ENCODE results near the gene CNGA3. TPM values are rescaled to one million over a fixed set of nuclear protein-coding genes. Genes with fewer than 3 reads are reported as not detected.

Gene CNGA3
- total RNA-seq, 2 donors from 2014 or later = not detected

DNA sequence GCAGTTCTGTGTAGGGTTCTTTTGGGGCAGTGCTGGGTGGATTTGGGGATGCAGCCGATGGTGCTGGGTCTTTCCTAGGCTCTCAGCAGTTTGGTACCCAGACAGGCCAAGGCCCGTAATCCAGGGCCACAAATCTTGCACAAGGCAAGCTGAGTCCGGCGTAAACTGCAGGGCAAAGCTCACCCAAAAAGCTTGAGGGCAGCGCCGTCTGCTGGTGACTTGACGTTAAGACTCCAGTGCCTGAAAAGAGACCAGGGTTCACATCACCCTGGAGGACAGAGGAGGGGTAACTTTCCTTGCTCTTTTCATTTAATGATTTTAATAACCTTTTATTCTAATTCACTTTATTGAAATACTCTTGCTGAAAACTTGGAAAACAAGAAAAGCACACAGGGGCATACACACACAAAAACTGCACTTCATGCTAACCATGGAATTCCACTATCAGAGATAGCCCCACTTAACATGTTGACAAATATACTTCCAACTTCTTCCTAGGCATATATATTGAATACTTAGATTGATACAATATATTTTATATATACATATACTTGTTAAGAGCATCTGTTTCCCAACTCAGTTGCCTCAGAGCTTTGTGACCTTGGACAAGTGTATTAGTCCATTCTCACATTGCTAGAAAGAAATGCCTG lies 38.9 kb downstream of the CNGA3 start:
- Mint-ChIP-seq H3K36me3 (ENCODE audit: insufficient read depth in 2 of 2) (no peaks in the 10 kb centered on the region), H3K27ac (no peak overlapping the region), H3K4me1 (ENCODE audit: low read depth) (peaks cover 4% of the 10 kb centered on the region), H3K9me3 (no peaks in the 10 kb centered on the region), H3K27me3 (ENCODE audit: low read depth) (peaks cover 7% of the 10 kb centered on the region), H3K4me3 (no peak overlapping the region)
- DNase-seq (peak; percentile 68 to 77), ATAC-seq (replicated peaks in 1 of 2) (peak; percentile 70 to 82)

DNA sequence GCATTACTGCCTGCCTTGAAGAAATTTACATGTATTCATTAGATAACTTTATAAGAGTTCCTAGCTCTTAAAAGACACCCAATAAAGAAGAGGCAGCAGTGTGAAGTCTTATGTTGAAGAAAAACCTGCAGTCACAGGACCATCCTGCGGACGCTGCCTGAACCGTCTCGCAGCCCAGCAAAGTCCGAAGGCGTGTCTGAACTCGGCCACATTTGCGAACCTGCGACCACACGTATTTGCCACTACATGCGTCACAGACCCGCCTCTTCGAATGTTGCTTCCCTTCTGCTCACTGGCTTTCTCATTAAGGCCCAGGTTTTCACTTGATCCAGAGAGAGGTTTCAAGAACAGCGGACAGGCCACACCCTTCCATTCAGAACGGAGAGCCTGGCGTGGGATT lies 41.2 kb downstream of the CNGA3 start:
- Mint-ChIP-seq H3K27me3 (ENCODE audit: low read depth) (peaks cover 7% of the 10 kb centered on the region), H3K4me1 (ENCODE audit: low read depth) (peaks cover 4% of the 10 kb centered on the region)
- no peak for DNase-seq

DNA sequence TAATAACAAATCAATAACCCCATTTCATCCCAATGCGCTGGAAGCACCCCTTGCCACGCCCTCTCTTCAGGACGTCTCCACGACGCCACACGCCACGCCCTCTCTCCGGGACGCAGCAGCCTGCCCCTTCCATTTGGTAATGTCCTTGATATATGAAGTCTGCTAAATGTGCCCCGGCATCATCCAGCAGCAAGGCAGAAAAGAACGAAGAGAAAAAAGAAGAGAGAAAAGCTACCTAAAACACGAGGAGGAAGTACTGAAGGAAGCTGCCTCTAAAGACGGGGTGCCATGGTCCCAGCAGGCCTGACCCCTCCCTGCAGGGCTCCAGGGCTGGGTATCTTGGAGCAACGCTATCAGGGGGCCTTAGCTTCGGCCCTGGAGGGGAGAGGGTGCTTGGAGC lies 41.8 kb downstream of the CNGA3 start:
- no peak for DNase-seq
- no peak overlapping the region for H3K4me3 Mint-ChIP-seq
- H3K4me1 Mint-ChIP-seq (ENCODE audit: low read depth) = peaks cover 4% of the 10 kb centered on the region
- no peaks in the 10 kb centered on the region for H3K36me3 Mint-ChIP-seq (ENCODE audit: insufficient read depth in 2 of 2)
- H3K9me3 Mint-ChIP-seq = no peaks in the 10 kb centered on the region
- H3K27me3 Mint-ChIP-seq (ENCODE audit: low read depth) = peaks cover 7% of the 10 kb centered on the region
- H3K27ac Mint-ChIP-seq = no peak overlapping the region
- no peak for ATAC-seq (replicated peaks in 1 of 2)

More for the DNA sequence above, 41.2 kb downstream of the CNGA3 start:
- H3K4me3 Mint-ChIP-seq = no peak overlapping the region
- no peaks in the 10 kb centered on the region for H3K36me3 Mint-ChIP-seq (ENCODE audit: insufficient read depth in 2 of 2)
- H3K9me3 Mint-ChIP-seq = no peaks in the 10 kb centered on the region
- no peak overlapping the region for H3K27ac Mint-ChIP-seq
- ATAC-seq (replicated peaks in 1 of 2) = no peak

DNA sequence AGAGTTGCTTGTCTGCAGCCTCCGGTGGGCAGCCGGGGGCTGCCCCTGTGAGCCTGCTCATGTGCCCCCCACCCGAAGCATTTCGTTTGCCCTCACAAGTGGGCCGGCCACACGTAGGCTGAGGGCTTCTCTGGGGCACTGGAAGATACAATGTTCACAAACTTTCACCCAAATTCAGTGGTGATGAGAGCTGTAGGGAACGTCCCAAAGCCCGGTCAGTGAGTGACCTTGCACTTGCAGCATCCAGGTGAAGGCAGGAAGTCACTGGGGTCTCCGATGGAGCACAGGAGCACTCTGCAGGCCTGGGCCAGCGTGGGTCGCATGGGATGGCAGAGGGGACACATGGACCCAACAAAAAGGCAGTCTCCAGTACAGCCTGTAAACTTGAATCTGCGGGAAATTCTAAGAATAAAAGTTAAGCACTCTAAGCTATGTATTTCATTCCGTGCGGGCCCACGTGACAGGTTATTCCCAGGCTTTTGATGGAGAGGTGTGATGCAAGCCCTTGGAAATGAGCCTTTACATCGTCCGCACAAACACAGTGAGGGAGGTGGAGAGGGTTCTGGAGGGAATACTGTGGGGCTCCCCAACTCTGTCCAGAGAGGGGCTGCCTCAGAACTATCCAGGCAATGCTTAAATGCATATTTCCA lies 42.5 kb downstream of the CNGA3 start:
- Mint-ChIP-seq H3K4me1 (ENCODE audit: low read depth) (peaks cover 4% of the 10 kb centered on the region), H3K36me3 (ENCODE audit: insufficient read depth in 2 of 2) (no peaks in the 10 kb centered on the region), H3K27me3 (ENCODE audit: low read depth) (peaks cover 7% of the 10 kb centered on the region), H3K27ac (no peak overlapping the region), H3K4me3 (no peak overlapping the region), H3K9me3 (no peaks in the 10 kb centered on the region)
- DNase-seq (no peak), ATAC-seq (replicated peaks in 1 of 2) (no peak)

DNA sequence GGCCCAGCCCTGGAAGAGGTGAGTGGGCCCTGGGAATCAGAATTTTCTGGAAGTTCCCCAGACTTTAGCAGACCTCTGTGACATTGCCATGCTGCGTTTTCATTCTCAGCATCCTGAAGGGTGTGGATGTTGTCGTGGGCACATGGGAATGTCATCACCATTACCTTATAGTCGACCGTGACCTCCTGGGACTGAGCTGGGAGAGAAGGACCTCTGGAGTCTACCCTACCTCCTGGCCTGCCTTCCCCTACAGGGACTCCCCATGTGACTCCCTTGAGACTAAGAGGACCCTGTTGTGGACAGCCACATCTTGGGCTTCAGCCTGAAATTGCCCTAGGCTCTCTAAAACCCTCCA lies 43.0 kb downstream of the CNGA3 start:
- H3K9me3 Mint-ChIP-seq = no peaks in the 10 kb centered on the region
- H3K4me1 Mint-ChIP-seq (ENCODE audit: low read depth) = peaks cover 4% of the 10 kb centered on the region
- H3K27me3 Mint-ChIP-seq (ENCODE audit: low read depth) = peaks cover 7% of the 10 kb centered on the region
- no peak overlapping the region for H3K27ac Mint-ChIP-seq
- no peak overlapping the region for H3K4me3 Mint-ChIP-seq
- no peak for DNase-seq
- no peaks in the 10 kb centered on the region for H3K36me3 Mint-ChIP-seq (ENCODE audit: insufficient read depth in 2 of 2)
- no peak for ATAC-seq (replicated peaks in 1 of 2)

DNA sequence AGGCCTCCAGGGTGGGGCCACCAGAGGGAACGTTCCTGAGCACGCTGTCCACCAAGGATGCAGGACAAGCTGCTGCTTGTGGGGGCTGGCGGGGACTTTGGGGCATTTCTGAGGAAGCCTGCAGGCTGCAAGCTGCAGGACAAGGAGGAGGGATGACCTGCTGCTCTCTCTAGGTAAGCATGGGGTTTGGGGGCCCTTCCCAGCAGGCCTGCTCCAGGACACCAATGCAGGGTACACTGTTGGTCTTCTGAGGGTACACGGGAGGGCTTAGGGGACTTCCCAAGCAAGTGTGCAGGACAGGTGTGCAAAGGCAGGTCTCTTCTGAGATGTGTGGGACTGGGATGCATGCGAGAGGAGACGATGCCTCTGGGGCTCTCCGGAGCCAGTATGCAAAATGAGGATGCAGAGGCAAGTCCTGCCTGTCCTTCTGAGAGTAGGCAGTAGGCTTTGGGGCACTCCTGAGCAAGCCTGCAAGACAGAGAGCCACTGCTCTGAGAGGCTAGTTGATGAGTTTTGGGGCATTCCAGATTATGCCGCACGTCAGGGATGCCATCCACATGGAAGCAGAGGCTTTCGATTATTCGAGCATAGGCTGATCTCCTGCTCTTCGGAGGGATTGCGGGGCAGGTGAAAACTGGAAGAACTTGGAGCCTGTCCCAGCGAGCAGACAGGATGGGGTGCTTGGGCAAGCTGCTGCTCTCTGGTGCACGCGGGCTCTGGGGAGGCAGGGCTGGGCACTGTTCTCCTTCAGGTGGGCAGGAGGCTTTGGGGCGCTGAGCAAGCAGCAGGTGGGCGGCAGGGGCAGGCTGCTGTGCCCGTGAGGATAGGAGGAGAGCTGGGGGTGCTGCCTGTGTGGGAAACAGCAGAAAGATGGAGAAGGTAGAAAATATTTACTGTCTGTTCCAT lies 44.6 kb downstream of the CNGA3 start:
- H3K27ac Mint-ChIP-seq = no peak overlapping the region
- H3K4me1 Mint-ChIP-seq (ENCODE audit: low read depth) = no peaks in the 10 kb centered on the region
- H3K4me3 Mint-ChIP-seq = no peak overlapping the region
- H3K9me3 Mint-ChIP-seq = no peaks in the 10 kb centered on the region
- ATAC-seq (replicated peaks in 1 of 2) (no peak), DNase-seq (no peak)
- no peaks in the 10 kb centered on the region for H3K36me3 Mint-ChIP-seq (ENCODE audit: insufficient read depth in 2 of 2)
- no peaks in the 10 kb centered on the region for H3K27me3 Mint-ChIP-seq (ENCODE audit: low read depth)

DNA sequence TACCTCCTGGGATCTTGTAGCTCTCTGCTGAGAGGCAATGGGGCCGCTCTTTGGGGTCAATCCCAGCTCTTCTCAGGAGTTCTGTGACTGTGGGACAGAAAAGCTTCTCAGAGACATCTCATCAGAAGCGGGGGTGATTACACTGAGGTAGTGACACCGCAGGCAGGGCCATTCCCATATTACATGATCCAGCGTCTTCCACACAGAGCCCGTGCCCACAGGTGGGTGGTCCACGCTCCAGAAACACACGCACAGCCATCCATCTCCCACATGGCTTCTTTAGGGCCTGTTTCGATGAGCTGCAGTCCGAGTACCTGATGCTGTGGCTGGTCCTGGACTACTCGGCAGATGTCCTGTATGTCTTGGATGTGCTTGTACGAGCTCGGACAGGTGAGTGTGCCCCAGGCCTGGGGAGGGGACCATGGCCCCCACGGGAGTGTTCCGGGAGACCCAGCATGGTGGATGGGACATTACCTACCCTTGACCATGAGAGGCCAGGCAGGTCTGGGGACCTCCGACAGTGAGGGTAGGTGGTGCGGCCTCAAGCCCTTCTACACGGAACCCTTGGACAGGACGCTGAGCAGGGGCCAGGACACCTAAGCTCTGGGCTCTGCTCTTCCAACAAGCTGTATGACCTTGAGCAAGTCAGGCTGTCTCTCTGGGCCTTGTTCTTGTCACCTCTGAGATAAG lies 45.5 kb downstream of the CNGA3 start:
- Mint-ChIP-seq H3K9me3 (no peaks in the 10 kb centered on the region), H3K36me3 (ENCODE audit: insufficient read depth in 2 of 2) (no peaks in the 10 kb centered on the region), H3K4me3 (no peak overlapping the region), H3K27ac (no peak overlapping the region), H3K4me1 (ENCODE audit: low read depth) (no peaks in the 10 kb centered on the region), H3K27me3 (ENCODE audit: low read depth) (peaks cover 8% of the 10 kb centered on the region)
- no peak for DNase-seq
- ATAC-seq (replicated peaks in 1 of 2) = no peak

DNA sequence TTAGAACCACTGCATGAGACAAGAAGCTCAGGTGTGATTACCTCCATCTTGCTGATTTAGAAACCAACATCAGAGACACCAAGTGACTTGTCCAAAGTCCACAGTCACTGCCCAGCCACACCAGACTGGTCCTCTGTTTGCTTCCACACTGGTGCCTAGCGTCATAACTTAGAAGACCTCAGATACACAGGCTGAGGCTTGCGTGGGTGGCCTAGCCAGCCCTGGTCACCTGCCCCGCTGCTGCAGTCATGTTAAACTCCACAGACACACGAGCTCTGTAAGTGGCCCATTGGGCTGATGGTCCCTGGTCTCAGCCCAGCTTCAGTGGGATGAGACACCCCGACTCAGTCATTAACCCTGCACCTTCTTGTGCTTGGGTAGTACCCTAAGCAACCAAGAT lies 47.1 kb downstream of the CNGA3 start:
- peaks cover 14% of the 10 kb centered on the region for H3K27me3 Mint-ChIP-seq (ENCODE audit: low read depth)
- no peaks in the 10 kb centered on the region for H3K4me1 Mint-ChIP-seq (ENCODE audit: low read depth)
- no peak for DNase-seq
- H3K4me3 Mint-ChIP-seq = no peak overlapping the region
- no peak overlapping the region for H3K27ac Mint-ChIP-seq
- H3K36me3 Mint-ChIP-seq (ENCODE audit: insufficient read depth in 2 of 2) = no peaks in the 10 kb centered on the region
- no peak for ATAC-seq (replicated peaks in 1 of 2)
- H3K9me3 Mint-ChIP-seq = no peaks in the 10 kb centered on the region

DNA sequence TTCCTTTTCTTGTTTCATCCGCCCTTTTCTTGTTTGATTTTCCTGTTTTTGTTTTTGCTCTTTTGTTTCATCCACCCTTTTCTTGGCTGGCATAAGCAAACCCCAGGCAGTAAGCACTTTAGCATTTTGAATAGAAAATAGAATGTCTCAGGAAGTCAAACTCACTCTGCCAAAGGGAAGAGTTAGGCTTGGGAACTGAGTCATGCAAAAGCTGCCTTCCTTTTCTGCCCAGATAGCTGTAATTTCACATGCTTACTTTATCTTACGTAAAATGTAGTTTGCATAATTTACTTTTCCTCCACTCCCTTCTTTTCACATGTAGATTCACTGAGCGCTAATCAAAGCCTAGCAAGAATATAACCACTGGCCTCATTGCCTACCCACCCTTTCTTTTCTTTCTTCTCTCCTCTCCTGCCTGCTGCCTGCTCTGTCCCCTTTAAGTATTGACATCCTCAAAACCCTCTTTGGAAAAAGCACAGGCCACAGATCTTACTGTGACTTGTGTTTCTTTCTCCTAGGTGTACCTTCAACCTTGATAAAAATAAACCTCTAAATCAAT lies 48.4 kb downstream of the CNGA3 start:
- no peaks in the 10 kb centered on the region for H3K9me3 Mint-ChIP-seq
- H3K36me3 Mint-ChIP-seq (ENCODE audit: insufficient read depth in 2 of 2) = no peaks in the 10 kb centered on the region
- peaks cover 17% of the 10 kb centered on the region for H3K27me3 Mint-ChIP-seq (ENCODE audit: low read depth)
- no peaks in the 10 kb centered on the region for H3K4me1 Mint-ChIP-seq (ENCODE audit: low read depth)
- DNase-seq (no peak), ATAC-seq (replicated peaks in 1 of 2) (no peak)
- no peak overlapping the region for H3K27ac Mint-ChIP-seq
- no peak overlapping the region for H3K4me3 Mint-ChIP-seq

DNA sequence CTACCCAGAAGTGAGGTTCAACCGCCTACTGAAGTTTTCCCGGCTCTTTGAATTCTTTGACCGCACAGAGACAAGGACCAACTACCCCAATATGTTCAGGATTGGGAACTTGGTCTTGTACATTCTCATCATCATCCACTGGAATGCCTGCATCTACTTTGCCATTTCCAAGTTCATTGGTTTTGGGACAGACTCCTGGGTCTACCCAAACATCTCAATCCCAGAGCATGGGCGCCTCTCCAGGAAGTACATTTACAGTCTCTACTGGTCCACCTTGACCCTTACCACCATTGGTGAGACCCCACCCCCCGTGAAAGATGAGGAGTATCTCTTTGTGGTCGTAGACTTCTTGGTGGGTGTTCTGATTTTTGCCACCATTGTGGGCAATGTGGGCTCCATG lies 49.7 kb downstream of the CNGA3 start:
- Mint-ChIP-seq H3K27me3 (ENCODE audit: low read depth) (peaks cover 23% of the 10 kb centered on the region), H3K36me3 (ENCODE audit: insufficient read depth in 2 of 2) (no peaks in the 10 kb centered on the region), H3K9me3 (no peaks in the 10 kb centered on the region), H3K4me1 (ENCODE audit: low read depth) (no peaks in the 10 kb centered on the region), H3K4me3 (no peak overlapping the region), H3K27ac (no peak overlapping the region)
- no peak for DNase-seq
- ATAC-seq (replicated peaks in 1 of 2) = no peak

DNA sequence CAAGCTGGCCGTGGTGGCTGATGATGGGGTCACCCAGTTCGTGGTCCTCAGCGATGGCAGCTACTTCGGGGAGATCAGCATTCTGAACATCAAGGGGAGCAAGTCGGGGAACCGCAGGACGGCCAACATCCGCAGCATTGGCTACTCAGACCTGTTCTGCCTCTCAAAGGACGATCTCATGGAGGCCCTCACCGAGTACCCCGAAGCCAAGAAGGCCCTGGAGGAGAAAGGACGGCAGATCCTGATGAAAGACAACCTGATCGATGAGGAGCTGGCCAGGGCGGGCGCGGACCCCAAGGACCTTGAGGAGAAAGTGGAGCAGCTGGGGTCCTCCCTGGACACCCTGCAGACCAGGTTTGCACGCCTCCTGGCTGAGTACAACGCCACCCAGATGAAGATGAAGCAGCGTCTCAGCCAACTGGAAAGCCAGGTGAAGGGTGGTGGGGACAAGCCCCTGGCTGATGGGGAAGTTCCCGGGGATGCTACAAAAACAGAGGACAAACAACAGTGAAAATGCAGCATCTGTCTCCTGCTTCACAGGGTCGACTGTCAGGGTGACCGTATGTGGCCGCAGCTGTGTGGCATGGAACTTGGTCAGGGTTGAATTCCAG lies 50.6 kb downstream of the CNGA3 start:
- ATAC-seq (replicated peaks in 1 of 2) = no peak
- Mint-ChIP-seq H3K4me3 (no peak overlapping the region), H3K9me3 (no peaks in the 10 kb centered on the region), H3K27me3 (ENCODE audit: low read depth) (peaks cover 32% of the 10 kb centered on the region), H3K36me3 (ENCODE audit: insufficient read depth in 2 of 2) (no peaks in the 10 kb centered on the region), H3K4me1 (ENCODE audit: low read depth) (no peaks in the 10 kb centered on the region), H3K27ac (no peak overlapping the region)
- DNase-seq = no peak

DNA sequence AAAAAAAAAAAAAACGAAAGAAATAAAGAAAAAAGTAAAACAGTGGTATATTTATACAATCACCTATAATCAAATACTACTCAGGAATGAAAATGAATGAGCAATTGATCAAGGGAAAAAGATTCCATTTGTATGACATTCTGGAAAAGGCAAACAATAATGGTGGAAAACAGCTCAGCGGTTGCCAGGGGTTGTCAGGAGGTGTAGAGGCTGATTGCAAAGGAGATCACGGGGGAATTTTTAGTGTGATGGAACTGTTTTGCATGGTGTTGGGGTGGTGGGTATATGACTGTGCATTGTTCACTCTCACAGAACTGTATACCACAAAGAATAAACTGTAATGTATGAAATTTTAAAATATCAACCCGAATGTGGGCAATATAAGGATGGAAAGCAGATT lies 52.9 kb downstream of the CNGA3 start:
- H3K27me3 Mint-ChIP-seq (ENCODE audit: low read depth) = peaks cover 36% of the 10 kb centered on the region

More for the DNA sequence above, 52.9 kb downstream of the CNGA3 start:
- no peak for DNase-seq
- H3K36me3 Mint-ChIP-seq (ENCODE audit: insufficient read depth in 2 of 2) = no peaks in the 10 kb centered on the region
- no peak overlapping the region for H3K4me3 Mint-ChIP-seq
- peak overlapping the region; percentile 2 for H3K27ac Mint-ChIP-seq
- ATAC-seq (replicated peaks in 1 of 2) = no peak
- H3K9me3 Mint-ChIP-seq = no peaks in the 10 kb centered on the region
- H3K4me1 Mint-ChIP-seq (ENCODE audit: low read depth) = no peaks in the 10 kb centered on the region
